HG03342 (cell line): ENCODE measurements around the gene MESP1.

ENCODE experiments used
- ATAC-seq: cut with Tn5 transposase; IDR thresholded peaks from one replicate; pipeline ENCODE4 v1.9.1; 2021; ENCODE audit warnings: mild to moderate bottlenecking, moderate library complexity; ENCODE audit not compliant: unreplicated experiment

MESP1 gene

DNA sequence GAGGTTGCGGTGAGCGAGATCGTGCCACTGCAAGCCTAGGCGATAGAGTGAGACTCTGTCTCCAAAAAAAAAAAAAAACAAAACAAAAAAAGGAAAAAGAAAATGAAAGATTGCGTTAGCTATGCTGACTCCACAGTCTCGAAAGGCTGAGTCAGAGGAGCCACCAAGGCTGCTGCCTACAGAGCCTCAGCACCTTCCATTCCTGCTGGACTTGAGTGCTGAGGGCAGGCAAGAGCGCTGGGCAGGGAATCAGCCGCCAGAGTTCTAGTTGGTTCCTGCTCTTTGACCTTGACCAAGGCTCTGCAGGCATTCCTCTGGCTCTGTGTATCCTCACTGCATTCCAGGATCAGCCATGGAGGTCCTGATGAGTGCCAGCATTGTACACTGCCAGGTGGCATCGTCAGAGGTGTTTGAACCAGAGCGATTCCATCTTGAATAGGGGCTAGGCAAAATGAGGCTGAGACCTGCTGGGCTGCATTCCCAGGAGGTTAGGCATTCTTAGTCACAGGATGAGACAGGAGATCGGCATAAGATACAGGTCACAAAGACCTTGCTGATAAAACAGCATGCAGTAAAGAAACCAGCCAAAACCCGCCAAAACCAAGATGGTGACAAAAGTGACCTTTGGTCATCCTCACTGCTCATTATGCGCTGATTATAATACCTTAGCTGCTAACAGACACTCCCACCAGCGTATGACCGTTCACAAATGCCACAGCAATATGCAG, 31.0 kb upstream of the MESP1 start:
- ATAC-seq: no peak

DNA sequence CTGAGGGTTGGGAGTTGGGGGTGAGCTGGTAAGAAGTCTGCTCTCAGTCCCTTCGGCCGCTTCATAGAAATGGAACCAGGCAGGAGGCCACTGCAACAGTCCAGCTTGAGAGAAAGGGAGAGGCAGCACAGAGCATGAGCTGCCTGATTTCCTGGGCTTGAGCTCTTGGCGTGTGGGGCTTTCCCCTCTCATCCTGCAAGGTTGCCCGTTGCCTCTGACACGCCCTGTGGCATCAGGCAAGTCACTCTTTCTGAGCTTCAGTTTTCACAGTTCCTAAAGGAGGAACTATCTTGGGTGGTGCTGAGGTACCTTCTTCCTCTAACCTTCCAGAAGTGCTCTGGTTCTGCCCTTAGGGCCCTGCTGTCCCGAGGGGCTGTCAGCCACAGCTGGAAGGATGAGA, 30.0 kb upstream of the MESP1 start:
- ATAC-seq: no peak

DNA sequence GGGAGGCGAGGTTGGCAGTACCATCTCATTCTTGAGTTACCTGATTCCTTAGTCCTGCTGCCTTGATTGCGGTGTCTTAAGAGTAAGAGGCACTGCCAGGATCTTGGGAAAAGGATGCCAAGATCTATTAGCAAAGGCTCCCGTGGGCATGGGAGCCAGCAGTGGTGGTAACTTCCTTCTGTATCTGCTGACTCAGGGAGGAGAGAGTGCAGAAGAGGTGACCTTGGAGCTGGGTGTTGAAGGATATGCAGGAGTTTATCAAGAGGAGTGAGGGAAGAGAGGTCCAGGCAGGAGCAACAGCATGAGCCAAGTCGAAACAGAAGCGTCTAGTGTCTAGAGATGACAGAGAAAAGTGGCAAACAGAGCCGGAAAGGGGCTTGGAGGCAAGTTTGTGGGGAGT, 29.6 kb upstream of the MESP1 start:
- no peak for ATAC-seq

DNA sequence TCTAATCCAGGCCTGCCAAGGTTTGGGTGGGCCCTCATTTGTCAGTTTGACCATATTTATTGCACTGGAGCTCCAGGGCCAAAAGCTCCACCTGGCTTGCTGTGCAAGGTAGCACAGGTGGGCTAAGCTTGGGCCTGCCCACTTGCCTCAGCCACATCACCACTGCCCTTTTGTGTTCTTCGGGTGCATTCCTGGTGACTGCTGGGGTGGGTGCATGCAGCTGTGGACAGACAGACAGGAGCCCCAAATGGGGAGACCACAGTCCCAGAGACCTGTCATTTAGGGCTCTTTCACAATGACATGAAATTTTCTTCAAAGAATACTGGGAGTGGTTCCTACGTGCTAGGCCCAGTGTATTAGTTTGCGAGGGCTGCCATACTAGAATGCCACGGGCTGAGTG, 27.8 kb upstream of the MESP1 start:
- no peak for ATAC-seq

DNA sequence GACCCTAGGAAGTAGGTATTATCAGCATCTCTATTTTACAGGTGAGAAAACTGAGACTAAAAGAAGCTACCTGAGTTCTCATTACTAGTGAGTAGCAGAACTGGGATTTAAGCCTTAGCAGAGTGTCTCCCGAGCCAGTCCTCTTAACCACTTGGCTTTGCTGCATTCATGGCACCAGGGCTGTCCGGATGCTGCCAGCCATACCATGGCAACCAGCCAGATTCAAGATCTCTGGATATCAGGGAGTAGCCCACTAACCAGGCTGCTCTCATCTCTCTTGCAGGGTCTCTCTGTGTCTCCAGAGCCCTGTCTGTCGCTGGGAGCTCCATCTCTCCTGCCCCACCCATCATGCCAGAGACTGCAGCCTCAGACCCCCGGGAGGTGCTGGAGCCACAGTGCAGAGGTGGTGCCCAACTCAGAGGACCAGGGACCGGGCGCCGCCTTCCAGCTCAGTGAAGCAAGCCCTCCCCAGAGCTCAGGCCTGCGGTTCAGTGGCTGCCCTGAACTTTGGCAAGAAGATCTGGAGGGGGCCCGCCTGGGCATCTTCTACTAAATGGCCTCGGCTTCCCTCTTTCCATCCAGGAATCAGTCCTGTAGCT, 26.8 kb upstream of the MESP1 start:
- ATAC-seq: no peak

DNA sequence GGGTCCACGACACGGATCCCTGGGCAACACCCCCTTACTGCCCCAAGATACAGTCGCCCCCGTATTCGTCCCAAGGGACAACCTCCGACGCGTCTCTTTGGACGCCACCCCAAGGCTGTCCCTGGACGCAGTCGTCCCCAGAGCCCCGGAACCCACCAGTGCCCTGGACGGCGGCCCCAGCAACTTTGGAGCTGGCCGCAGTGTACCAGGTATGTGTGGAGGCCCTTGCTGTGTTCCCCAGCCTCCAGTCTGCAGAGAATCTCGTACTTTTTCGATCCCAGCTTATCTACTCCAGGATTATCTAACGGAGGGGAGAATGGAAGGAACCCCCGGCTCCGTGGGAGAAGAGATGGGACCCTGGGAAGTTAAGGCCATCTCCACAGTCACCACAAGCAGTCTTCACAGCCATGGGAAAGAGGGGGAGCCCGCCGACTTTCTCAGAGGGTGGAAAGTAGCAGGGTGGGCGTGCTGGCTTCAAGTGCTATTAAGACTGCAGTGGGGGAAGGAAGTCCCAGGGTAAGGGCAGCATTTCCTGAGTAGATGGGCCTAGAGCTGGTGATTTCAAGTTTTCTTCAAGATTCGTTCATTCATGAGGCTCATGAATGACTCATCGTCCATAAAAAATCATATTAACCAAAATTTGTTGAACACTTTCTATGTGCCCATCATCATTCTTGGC, 26.2 kb upstream of the MESP1 start:
- ATAC-seq: no peak

DNA sequence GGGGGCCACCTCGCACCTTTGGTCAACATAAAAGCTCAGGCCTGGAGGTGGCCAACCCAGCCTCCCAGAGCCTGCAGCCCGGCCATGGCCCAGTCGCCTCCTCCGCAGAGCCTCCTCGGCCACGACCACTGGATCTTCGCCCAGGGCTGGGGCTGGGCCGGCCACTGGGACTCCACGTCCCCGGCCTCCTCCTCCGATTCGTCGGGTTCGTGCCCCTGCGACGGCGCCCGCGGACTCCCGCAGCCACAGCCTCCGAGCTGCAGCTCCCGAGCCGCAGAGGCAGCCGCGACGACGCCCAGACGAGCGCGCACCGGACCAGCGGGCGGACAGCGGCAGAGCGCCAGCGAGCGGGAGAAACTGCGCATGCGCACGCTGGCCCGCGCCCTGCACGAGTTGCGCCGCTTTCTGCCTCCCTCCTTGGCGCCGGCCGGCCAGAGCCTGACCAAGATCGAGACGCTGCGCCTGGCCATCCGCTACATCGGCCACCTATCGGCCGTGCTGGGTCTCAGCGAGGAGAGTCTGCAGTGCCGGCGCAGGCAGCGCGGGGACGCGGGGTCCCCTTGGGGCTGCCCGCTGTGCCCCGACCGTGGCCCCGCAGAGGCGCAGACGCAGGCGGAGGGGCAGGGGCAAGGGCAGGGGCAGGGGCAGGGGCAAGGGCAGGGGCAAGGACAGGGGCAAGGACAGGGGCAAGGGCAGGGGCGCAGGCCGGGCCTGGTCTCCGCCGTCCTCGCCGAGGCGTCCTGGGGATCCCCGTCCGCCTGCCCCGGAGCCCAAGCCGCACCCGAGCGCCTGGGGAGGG, 25.4 kb upstream of the MESP1 start, which contains the start of gene MESP2:
Gene MESP2 (plus strand): TSS at position 59 of the 799 bp plus-strand sequence. CDS start 26 bp downstream, at position 85.
- no peak for ATAC-seq

DNA sequence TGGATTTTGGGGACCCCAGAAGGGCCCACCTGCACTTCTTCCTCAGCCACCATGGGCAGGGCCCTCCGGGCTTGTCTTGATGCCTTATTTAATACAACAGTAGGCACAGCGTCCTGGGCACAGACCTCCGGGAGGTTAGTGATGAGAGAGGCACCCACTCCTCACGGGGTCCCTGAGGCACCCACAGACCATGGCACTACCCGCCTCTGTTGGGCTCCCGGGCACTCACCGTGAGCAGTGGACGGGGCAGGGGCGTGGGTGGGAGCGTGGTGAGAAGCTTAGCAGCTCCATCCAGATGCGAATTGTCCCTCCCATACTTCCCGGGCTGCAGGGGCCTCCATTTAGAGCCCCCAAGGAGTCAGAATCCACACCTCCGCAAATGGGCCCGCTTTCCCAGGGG, 24.8 kb upstream of the MESP1 start:
- ATAC-seq: no peak

DNA sequence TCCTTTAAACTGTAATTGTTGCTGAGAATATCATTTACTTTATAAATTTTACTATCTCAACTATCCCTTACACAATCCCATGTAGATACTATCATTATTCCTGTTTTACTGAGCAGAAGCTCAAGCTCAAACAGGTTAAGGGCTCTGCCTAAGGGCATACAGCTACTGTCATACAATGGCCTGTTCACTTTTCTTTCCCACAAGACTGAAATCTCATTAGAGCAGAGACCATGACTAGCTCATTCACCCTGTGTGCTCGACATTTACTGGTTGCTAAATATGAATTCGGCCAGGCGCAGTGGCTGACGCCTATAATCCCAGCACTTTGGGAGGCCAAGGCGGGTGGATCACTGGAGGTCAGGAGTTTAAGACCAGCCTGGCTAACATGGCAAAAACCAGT, 23.4 kb upstream of the MESP1 start:
- no peak for ATAC-seq

DNA sequence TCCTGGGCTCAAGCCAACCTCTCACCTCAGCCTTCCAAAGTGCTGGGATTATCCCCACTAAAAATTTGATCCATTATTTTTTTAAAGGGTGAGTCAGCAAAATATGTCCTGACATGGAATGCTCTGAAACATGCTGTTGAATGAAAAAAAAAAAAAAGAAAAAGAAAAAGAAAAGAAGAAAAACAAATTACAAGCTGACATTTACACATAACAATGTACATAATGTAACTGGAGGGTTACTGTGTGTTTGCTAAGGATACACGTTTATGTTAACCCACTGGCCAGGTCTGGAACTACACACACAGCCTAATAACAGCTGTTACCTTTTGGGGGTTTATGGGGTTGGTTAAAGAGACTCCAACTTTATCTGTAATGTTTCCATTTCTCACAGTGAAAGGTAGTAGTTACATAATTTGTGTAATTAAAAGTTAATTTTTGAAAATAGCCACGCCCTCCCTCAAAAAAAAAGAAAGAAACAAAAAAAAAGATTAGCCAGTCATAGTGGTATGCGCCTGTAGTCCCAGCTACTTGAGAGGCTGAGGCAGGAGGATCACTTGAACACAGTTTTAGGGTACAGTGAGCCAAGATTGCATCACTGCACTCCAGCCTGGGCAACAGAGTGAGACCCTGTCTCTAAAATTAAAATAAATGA, 22.0 kb upstream of the MESP1 start:
- no peak for ATAC-seq

DNA sequence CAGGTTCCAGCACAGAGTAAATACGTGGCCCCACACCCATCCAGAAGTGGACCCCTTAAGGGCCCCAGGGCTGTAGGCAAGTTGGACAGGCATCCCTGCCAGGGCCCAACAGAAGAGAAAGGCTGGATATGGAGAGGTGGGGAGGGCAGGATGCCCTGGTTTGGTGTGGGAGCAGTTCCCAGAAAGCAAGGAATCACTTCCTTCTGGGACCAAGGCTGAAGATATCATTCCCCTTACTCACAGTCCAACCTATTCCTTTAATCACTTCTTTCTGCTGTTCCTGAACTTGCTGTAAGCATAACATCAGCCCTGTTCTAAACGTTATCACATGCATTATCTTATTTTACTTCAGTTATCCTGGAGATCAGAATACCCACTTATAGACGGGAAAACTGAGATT, 19.0 kb upstream of the MESP1 start:
- no peak for ATAC-seq

DNA sequence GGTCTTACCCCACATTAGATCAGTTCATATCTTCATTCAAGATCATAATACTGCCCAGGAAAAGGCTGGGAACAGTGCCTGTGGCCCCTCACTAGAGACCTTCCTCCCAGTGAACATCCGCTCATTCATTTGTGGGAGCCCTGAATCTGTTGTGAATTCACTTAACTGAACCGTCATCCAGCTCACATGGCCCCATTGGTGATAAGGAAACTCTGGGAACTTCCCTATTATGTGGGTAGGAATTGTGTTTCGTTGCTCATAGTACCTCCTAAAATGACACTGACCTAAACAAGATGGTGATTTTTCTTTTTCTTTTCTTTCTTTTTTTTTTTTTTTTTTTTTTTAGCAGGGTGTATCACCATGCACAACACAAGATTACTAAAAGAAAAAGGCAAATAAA, 18.3 kb upstream of the MESP1 start:
- ATAC-seq: no peak

DNA sequence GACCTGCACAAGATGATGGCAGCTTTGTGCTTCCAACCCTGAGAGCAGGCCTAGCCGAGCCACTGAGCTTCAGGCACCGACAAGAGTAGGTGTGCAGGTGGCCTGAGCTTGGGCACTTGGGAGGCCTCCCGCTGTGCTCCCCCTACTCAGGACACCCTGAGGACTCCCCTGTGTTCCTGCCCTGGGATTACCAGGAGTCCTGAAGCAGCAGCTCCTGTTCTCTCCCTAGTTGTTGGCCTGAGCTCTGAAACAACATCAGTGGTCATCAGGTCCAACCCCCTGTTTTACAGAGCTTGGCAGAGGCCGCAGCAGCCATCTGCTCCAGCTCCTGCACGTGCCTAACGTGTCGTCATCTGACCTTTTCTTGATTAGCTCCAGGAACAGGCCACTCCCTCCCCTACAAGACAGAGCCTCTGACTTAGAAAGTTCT, 17.0 kb upstream of the MESP1 start:
- ATAC-seq: no peak

DNA sequence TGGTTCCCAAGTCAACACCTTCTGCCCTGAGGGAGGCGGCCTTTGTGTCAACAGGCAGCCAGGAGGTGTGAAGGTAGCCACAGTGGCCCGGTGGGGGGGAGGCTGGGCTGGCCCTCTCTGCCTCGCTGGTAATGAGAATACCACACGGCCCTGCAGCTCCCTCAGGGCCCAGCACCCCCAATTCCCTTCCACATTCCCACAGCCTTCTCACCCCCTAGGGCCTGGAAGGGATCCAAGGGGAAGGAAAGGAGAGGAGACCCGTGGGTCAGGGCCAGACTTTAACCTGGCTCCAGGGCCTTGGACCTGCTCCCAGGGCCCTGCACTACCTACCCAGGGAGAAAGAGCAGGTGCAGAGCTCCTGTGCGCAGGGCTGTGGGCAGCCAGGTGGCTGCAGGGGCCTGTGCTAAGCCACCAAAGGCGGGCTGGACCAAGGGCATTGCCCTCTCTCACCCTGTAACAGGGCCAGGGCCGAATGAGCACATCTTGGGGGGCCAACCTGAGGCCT, 16.4 kb upstream of the MESP1 start:
- ATAC-seq: no peak

DNA sequence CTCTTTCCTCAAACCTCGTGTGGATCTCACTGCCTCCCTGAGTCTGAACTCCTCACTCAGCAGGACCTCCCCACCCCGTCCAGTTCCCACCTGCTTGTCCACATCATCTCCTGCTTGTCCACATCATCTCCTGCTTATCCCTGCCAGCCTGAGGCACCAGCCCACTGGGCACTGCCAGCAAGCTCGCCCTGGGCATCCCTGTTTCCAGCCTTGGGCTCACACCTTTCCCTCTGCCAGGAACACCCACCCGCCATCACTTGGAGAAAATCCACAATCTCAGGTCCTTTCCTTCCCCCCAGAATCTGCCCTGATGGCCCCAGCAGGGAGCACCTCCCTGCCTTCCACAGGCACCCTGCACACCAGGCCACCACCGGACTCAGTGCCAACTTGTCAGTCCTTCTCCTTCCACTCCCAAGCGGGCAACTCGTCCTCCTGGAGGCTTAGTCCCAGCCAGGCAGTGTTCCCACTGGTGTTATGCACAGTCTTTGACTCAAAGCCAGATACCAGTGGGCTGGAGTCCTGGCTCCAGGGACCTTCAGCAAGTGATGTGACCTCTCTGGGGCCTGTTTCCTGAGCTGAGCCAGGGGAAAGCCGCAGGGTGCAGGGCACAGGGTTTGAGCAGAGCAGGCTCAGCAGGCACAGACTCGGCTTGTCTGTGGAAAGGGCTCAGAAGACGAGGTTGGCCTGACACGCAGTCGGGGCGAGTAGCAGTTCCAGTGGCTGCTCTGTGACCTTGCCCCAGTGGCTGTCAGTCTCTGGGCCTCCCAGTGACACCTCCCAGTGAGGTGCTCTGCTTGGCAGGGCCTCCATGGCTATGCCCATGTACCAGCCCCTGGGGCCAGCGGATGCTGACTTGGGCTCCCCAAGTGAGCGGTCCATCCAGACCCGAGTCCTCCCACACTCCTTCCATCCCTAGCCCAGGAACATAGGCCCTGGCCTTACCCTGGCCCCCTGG, 15.6 kb upstream of the MESP1 start:
- no peak for ATAC-seq

DNA sequence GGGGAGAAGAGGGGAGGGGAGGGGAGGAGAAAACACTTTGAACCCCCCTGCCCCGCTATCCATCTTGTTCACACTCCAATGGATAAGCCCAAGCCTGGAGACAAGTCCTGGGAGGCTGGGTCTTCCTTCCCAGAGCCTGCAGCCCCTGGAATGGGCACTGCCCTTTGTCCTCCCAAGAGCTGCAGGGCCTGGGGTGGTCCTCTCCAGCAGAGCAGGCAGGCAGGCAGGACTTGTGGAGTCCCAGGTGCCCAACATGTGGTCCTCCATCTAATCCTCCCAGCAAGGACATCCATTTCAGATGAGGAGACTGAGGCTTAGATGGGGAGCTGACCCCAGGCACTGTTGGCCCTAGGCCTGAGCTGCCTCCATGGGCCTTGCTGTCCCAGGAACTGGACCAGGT, 14.6 kb upstream of the MESP1 start:
- no peak for ATAC-seq

DNA sequence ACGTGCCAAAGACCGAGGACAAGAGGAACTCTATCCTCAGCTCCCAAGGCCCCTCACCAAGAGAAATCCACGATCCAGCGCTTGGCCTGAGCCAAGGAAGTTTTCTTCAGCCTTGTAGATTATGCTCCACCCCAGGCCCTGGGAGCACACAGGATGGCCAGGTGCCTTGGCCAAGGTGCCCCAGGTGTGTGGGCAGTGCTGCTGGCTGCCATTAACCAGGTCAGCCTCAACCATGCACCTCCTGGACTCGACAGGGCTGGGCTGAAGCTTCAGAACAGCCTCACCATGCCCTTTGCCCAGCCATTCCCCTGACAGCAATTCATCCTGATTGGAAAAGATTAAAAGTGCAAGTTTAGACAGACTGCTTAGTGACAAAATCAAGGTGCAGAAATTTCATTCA, 10.9 kb upstream of the MESP1 start:
- ATAC-seq: no peak

DNA sequence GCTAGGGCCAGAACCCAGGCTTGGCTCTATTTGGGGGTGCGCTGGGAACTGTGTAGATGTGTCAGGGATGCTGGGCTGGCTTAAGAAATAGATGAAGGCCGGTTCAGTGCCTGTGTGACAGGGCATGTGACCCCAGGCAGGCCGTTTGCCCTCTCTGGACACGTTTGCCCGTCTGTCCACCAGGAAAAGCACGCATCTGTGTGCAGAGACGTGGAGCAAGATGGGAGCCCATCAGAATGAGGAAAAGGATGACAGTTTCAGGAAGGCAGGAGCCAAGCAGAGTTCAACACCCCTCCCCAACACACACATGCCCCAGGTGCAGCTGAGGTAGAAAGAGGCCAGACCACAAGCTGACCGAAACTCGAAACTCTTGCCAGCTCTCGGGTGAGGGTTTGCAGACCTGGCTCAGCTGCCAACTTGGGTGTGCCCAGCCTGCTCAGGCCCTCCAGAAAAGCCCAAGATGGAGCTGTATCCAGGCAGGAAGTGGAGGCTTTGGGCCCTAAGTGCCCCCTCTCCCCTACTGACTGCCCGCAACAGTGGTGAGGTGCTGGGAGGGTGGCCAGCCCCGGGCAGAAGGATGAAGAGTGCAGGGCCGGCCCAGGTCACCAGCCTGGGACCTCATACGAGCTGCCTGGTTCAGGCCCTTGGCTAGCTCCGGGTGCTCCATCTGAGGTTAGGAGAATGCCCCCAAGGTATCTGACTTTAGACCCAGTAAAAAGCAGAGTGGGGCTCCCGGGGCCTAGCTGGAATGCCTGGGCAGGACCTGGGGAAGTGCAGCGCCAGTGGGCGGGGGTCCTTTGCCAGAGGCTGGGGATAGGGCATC, 10.2 kb upstream of the MESP1 start:
- ATAC-seq: no peak
